ENCODE data around the gene RALY.
"Not testable (repeated sequence)": the region's sequence is repeated elsewhere in the genome, so short reads cannot be mapped to it uniquely, and the experiment has no call there.

RALY gene

GRCh38 chr20:34132943-34133342, 139.2 kb downstream of the RALY start:
- DNase-seq (ENCODE audit: low read depth in 4 of 4, low spot score in 1 of 4), result not testable (repeated sequence)

DNA sequence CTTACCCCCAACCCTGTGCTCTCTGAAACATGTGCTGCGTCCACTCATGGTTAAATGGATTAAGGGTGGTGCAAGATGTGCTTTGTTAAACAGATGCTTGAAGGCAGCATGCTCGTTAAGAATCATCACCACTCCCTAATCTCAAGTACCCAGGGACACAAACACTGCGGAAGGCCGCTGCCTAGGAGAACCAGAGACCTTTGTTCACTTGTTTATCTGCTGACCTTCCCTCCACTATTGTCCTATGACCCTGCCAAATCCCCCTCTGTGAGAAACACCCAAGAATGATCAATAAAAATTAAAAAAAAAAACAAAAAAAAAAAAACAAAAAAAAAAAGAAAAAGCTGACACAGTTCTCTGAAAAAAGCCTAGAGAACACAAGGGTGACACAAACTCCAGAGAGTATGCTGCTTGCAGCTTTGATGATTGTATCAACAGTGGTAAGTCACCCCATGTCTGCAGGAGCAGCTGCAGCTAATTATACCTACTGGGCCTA, 139.7 kb downstream of the RALY start:
- not testable (repeated sequence) for DNase-seq (ENCODE audit: low read depth in 4 of 4, low spot score in 1 of 4)
